ENCODE measurements around the gene SAMD9. TPM values are rescaled to one million over a fixed set of nuclear protein-coding genes. Genes with fewer than 3 reads are reported as not detected.

Gene SAMD9
- total RNA-seq, 1 donor from 2014 or later: 21.2 TPM

GRCh38 chr7:93055543-93056107, 62.2 kb downstream of the SAMD9 start:
- H3K27ac ChIP-seq: no peak overlapping the region
- intact Hi-C loops (cut with DNase I): loop anchor here (10.0 kb wide), 1 partner anchor 431 kb away; no protein-coding TSS in a partner anchor
- H3K9me3 ChIP-seq: no peaks in the 10 kb centered on the region
- no peaks in the 10 kb centered on the region for H3K27me3 ChIP-seq
- no peaks in the 10 kb centered on the region for H3K4me1 ChIP-seq
- TF ChIP-seq CTCF (IDR thresholded peaks at IDR 0.05): peak; percentile 87
- no peak for DNase-seq
- H3K36me3 ChIP-seq: no peaks in the 10 kb centered on the region
- H3K4me3 ChIP-seq: no peak overlapping the region
- ATAC-seq: peak; percentile 78

GRCh38 chr7:93054975-93055374, 62.8 kb downstream of the SAMD9 start:
- no peak overlapping the region for H3K27ac ChIP-seq
- H3K27me3 ChIP-seq: no peaks in the 10 kb centered on the region
- H3K9me3 ChIP-seq: no peaks in the 10 kb centered on the region
- H3K4me1 ChIP-seq: no peaks in the 10 kb centered on the region
- no peak overlapping the region for H3K4me3 ChIP-seq
- DNase-seq (no peak), ATAC-seq (no peak)
- intact Hi-C loops (cut with DNase I): loop anchor here (10.0 kb wide), 1 partner anchor 430 kb away; no protein-coding TSS in a partner anchor
- no peaks in the 10 kb centered on the region for H3K36me3 ChIP-seq
- no peak for TF ChIP-seq CTCF (IDR thresholded peaks at IDR 0.05)

- Histone ChIP-seq H3K4me1 (no peaks in the 10 kb centered on the region), H3K9me3 (no peaks in the 10 kb centered on the region), H3K4me3 (no peak overlapping the region), H3K27me3 (no peaks in the 10 kb centered on the region), H3K36me3 (no peaks in the 10 kb centered on the region), H3K27ac (no peak overlapping the region)
- intact Hi-C loops (cut with DNase I): loop anchor here (10.0 kb wide), 1 partner anchor 429 kb away; no protein-coding TSS in a partner anchor
- ATAC-seq (no peak), DNase-seq (no peak)
- TF ChIP-seq CTCF (IDR thresholded peaks at IDR 0.05): no peak
Observed at GRCh38 chr7:93053949-93054943, 63.5 kb downstream of the SAMD9 start.

- no peaks in the 10 kb centered on the region for H3K36me3 ChIP-seq
- H3K27ac ChIP-seq: no peak overlapping the region
- no peak for ATAC-seq
- no peaks in the 10 kb centered on the region for H3K4me1 ChIP-seq
- no peak for TF ChIP-seq CTCF (IDR thresholded peaks at IDR 0.05)
- no peaks in the 10 kb centered on the region for H3K27me3 ChIP-seq
- H3K9me3 ChIP-seq: no peaks in the 10 kb centered on the region
- no peak for DNase-seq
- no peak overlapping the region for H3K4me3 ChIP-seq
- intact Hi-C loops (cut with DNase I): loop anchor here (10.0 kb wide), 1 partner anchor 429 kb away; no protein-coding TSS in a partner anchor
Observed at GRCh38 chr7:93053209-93053948, 64.4 kb downstream of the SAMD9 start.

GRCh38 chr7:93051660-93052059, 66.1 kb downstream of the SAMD9 start:
- H3K4me1 ChIP-seq: no peaks in the 10 kb centered on the region
- no peak overlapping the region for H3K4me3 ChIP-seq
- no peaks in the 10 kb centered on the region for H3K36me3 ChIP-seq
- DNase-seq: no peak
- H3K27ac ChIP-seq: no peak overlapping the region
- intact Hi-C loops (cut with DNase I): loop anchor here (10.0 kb wide), 1 partner anchor 427 kb away; no protein-coding TSS in a partner anchor
- no peak for ATAC-seq
- no peak for TF ChIP-seq CTCF (IDR thresholded peaks at IDR 0.05)
- no peaks in the 10 kb centered on the region for H3K9me3 ChIP-seq
- H3K27me3 ChIP-seq: no peaks in the 10 kb centered on the region
